Bronchial epithelial cell (primary cell): Measurements from ENCODE around the gene GOLGA6C. TPM values are rescaled to one million over a fixed set of nuclear protein-coding genes. Genes with fewer than 3 reads are reported as not detected.
"Not testable (repeated sequence)": the region's sequence is repeated elsewhere in the genome, so short reads cannot be mapped to it uniquely, and the experiment has no call there.

Experiments
- DNase-seq: peaks from one replicate; pipeline ENCODE4 v3.0.0-alpha.2; 2010; ENCODE audit warnings: low read depth
- FAIRE-seq: peaks from 2 replicates; lab custom pipeline; 2011; peaks lifted over from hg19 to GRCh38; lab: Jason Lieb, UNC
- H3K27me3 ChIP-seq: 2 replicates; pipeline ENCODE4 v1.5.1; 2011; ENCODE audit warnings: low read length; ENCODE audit not compliant: control insufficient read depth, insufficient read depth
- H3K36me3 ChIP-seq: 2 replicates; pipeline ENCODE4 v1.5.1; 2011; ENCODE audit warnings: low read length; ENCODE audit not compliant: control insufficient read depth, insufficient read depth
- H3K4me3 ChIP-seq: 2 replicates; pipeline ENCODE4 v1.5.1; 2011; ENCODE audit warnings: mild to moderate bottlenecking, low read depth, low read length, control low read depth
- total RNA-seq: library from RNA; depleted of rRNA; stranded (reverse); fragments of >200 nt; gene quantifications from 2 replicates; pipeline ENCODE4 v1.2.1, GENCODE V29; 2014
- TF ChIP-seq, protein P1 (sequence below): IDR thresholded peaks from 2 replicates; pipeline ENCODE4 v1.5.1; 2011; ENCODE audit warnings: mild to moderate bottlenecking, moderate library complexity, low read length, control low read depth, inconsistent platforms; ENCODE audit not compliant: insufficient read depth, severe bottlenecking

The GOLGA6C gene
- total RNA-seq, 1 donor from 2014 or later = under 0.01 TPM

DNA sequence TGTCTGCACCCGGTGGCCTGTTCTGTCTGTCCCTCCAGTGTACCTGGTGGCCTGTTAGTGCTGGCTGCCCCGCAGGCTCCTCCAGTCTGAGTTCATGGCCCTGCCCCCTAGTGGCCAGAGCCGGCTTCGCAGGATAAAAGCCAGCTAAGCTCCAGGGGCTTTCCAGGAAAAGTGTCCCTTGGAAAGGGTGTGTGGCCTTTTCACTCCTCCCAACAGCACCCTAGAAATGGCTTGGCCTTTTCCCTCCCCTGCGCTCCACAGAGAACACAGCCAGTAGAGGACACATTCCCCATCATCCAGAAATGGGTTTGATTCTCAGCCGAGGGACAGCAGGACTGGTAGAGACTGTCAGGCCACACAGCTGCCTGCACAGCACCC is 41.2 kb downstream of the GOLGA6C start:
- TF ChIP-seq, protein P1, sequence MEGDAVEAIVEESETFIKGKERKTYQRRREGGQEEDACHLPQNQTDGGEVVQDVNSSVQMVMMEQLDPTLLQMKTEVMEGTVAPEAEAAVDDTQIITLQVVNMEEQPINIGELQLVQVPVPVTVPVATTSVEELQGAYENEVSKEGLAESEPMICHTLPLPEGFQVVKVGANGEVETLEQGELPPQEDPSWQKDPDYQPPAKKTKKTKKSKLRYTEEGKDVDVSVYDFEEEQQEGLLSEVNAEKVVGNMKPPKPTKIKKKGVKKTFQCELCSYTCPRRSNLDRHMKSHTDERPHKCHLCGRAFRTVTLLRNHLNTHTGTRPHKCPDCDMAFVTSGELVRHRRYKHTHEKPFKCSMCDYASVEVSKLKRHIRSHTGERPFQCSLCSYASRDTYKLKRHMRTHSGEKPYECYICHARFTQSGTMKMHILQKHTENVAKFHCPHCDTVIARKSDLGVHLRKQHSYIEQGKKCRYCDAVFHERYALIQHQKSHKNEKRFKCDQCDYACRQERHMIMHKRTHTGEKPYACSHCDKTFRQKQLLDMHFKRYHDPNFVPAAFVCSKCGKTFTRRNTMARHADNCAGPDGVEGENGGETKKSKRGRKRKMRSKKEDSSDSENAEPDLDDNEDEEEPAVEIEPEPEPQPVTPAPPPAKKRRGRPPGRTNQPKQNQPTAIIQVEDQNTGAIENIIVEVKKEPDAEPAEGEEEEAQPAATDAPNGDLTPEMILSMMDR = peak; percentile 39
- not testable (repeated sequence) for DNase-seq, H3K36me3 ChIP-seq, H3K27me3 ChIP-seq, H3K4me3 ChIP-seq, FAIRE-seq

DNA sequence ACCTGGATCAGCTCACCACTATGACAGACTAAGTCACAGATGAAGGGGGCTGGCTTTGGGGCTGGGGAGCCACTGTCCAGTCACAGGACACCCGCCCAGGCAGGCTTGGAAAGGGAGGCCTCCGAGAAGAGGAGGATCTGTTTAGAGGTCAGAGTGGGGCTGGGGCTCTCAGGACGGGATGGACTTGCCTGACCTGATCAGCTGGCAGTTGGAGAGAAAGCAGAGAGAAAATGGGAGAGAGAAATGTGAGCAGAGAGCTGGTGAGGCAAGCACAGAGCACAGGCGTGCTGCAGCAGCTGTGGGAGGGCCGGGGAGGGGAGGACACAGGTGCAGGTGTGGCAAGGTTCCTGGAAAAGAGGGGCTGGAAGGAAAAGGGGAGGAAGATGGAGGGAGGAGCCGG is 41.9 kb downstream of the GOLGA6C start:
- not testable (repeated sequence) for FAIRE-seq, H3K36me3 ChIP-seq, DNase-seq, H3K4me3 ChIP-seq, H3K27me3 ChIP-seq

DNA sequence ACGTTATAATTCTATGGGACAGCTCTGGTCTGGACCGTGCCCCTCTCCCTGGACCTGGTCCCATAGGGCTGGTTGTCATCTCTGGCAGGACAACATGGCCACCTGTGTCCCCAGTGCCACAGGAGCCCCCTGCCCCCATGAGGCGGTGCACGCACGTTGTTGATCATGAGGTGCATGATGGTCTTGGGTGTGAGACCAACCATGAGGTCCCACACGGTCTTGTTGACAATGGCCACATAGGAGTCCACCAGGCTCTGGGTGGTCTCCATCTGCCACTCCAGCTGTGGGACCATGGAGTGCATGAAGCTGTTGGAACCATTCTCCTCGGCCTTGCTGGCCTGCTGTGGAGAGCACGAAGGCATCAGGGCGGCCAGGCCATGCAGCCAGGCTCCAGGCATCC is 44.2 kb downstream of the GOLGA6C start:
- H3K36me3 ChIP-seq = no peaks in the 10 kb centered on the region
- FAIRE-seq = no peak
- TF ChIP-seq, protein P1 = no peak
- no peak for DNase-seq
- H3K4me3 ChIP-seq = no peak overlapping the region
- H3K27me3 ChIP-seq = no peaks in the 10 kb centered on the region

DNA sequence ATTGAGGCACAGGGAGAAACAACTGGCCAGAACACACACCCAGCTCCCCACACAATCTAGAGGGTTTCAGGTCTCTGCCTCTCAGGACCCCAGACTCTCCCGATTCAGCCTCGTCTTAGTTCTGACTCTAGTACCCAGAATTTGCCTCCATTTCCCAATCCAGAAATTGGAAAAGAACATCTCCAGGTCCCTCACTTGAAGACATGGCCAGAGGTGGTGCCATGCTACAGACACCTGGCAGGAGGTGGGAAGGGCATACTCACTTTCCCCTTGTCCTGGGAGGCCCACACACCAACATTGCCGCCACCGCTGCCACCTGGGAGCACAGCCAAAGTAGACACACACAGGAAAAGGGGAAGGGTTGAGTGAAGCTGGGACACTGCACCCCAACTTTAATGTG is 44.6 kb downstream of the GOLGA6C start:
- H3K36me3 ChIP-seq, H3K4me3 ChIP-seq, H3K27me3 ChIP-seq, DNase-seq, FAIRE-seq: not testable (repeated sequence)

DNA sequence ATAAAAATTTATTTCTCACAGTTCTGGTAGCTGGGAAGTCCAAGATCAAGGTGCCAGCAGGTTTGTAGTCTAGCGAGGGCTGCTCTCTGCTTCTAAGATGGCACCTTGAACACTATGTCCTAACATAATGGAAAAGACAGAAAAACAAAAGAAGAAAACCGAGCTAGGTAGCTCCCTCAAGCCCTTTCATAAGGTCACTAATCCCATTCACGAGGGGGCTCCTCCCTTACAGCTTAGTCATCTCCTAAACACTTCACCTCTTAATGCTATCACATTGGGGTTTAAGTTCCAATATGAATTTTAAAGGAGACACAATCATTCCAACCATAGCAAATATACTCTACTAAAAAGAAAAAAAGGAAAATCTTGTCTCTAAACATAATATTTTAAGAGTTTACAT is 48.1 kb downstream of the GOLGA6C start:
- Histone ChIP-seq H3K36me3 (no peaks in the 10 kb centered on the region), H3K4me3 (no peak overlapping the region), H3K27me3 (no peaks in the 10 kb centered on the region)
- DNase-seq = no peak
- no peak for FAIRE-seq
- TF ChIP-seq, protein P1 = no peak

DNA sequence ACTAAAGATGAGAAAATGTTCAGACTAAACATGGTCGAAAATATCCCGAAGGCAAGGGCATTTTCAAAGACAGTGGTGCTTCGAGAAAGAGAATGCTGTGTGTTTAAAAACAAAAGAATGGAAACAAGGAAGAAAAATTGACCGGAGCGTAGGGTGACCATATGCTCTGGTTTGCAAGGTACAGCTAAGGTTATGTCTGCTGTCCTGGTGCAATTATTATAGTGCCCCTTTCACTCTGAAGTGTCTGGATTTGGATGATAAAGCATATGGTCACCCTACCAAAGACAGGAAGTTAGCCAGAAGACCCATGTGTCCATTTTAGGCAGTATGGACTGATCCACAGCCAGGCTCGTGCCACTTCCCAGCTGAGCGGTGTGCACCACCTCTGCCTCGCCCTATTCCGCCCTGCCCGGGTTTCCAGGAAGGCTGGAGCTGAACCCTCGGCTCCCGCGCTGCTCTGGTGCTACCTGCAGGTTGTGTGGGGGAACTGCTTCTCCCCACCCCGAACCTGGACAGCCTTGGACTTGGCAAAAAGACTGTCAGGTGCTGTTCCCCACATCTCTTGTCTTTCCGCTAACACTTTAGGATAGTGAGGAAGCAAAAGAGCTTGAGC is 49.8 kb downstream of the GOLGA6C start:
- Histone ChIP-seq H3K27me3 (no peaks in the 10 kb centered on the region), H3K36me3 (no peaks in the 10 kb centered on the region), H3K4me3 (no peak overlapping the region)
- no peak for FAIRE-seq
- TF ChIP-seq, protein P1 = peak; percentile 74
- DNase-seq = peak; percentile 46

DNA sequence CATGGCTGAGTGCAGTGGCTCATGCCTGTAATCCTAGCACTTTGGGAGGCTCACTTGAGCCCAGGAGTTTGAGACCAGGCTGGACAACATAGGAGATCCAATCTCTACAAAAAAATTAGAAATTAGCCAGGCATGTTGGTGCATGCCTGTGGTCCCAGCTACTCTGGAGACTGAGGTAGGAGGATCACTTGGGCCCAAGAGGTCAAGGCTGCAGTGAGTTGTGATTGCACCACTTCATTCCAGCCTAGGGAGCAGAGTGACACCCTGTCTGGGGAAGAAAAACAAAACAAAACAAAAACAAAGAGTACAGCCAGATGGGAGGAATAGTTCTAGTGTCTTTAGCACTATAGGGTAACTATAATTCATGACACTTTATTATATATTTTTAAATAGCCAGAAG is 51.6 kb downstream of the GOLGA6C start:
- no peak for DNase-seq
- FAIRE-seq = no peak
- TF ChIP-seq, protein P1 = no peak
- H3K36me3 ChIP-seq = no peaks in the 10 kb centered on the region
- H3K4me3 ChIP-seq = no peak overlapping the region
- no peaks in the 10 kb centered on the region for H3K27me3 ChIP-seq

DNA sequence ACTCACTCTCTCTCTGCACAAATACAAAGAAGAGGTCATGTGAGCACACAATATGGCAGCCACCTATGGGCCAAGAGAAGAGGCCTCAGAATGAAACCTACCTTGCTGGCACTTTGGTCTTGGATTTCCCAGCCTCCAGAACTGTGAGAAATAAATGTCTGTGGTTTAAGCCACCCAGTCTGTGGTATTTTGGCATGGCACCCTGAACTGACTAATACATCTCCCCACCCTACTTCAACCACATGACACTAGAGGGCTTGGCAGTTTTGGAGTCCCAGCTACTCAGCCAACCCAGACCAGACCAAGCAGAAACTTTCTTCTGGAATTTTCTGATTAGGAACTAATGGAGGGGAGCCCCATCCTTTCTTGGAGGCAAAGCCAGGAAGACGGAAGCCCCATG is 54.4 kb downstream of the GOLGA6C start:
- H3K27me3 ChIP-seq, FAIRE-seq, H3K4me3 ChIP-seq, H3K36me3 ChIP-seq: not testable (repeated sequence)
- peak; percentile 73 for DNase-seq
